Thyroid gland (tissue), 4 donors: ENCODE results near the gene TRIM39.

Experiments
- CTCF ChIP-seq, 6 experiments: fragments of 200-600 bp in 3 of 6; fragments of 450-650 bp in 3 of 6; sonication (generic) in 3 of 6; IDR thresholded peaks; one replicate each; pipeline ENCODE4 v1.5.1; 2016 to 2019; ENCODE audit warnings: antibody characterized with exemption in 6 of 6, mild to moderate bottlenecking in 2 of 6, inconsistent platforms in 1 of 6, moderate library complexity in 1 of 6
- POLR2A ChIP-seq, 2 donors: fragments of 450-650 bp; IDR thresholded peaks; one replicate each; pipeline ENCODE4 v1.6.1; 2017; ENCODE audit warnings: antibody characterized with exemption in 2 of 2, mild to moderate bottlenecking in 2 of 2, moderate library complexity in 1 of 2

GRCh38 chr6:30349421-30350177, 22.9 kb downstream of the TRIM39 start:
- TF ChIP-seq CTCF (IDR thresholded peaks at IDR 0.05) (no peak), POLR2A (IDR thresholded peaks at IDR 0.05) (no peak)
